ENCODE measurements around the gene NRSN2.

The NRSN2 gene

GRCh38 chr20:373171-373890 lies 26.4 kb downstream of the NRSN2 start:
- H2AFZ ChIP-seq (ENCODE audit: low read length): no peak overlapping the region
- no peaks in the 10 kb centered on the region for H3K9me2 ChIP-seq (replicated peaks; ENCODE audit: low read depth, low read length)
- TF ChIP-seq, protein P1, sequence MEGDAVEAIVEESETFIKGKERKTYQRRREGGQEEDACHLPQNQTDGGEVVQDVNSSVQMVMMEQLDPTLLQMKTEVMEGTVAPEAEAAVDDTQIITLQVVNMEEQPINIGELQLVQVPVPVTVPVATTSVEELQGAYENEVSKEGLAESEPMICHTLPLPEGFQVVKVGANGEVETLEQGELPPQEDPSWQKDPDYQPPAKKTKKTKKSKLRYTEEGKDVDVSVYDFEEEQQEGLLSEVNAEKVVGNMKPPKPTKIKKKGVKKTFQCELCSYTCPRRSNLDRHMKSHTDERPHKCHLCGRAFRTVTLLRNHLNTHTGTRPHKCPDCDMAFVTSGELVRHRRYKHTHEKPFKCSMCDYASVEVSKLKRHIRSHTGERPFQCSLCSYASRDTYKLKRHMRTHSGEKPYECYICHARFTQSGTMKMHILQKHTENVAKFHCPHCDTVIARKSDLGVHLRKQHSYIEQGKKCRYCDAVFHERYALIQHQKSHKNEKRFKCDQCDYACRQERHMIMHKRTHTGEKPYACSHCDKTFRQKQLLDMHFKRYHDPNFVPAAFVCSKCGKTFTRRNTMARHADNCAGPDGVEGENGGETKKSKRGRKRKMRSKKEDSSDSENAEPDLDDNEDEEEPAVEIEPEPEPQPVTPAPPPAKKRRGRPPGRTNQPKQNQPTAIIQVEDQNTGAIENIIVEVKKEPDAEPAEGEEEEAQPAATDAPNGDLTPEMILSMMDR (conservative IDR thresholded peaks at IDR 0.05; ENCODE audit: low read length): no peak
- no peak for TF ChIP-seq EZH2phosphoT487 (IDR thresholded peaks at IDR 0.05; ENCODE audit: borderline replicate concordance)
- no peaks in the 10 kb centered on the region for H4K20me1 ChIP-seq (ENCODE audit: insufficient read depth, low read length, poor library complexity, severe bottlenecking)
- H3K4me3 ChIP-seq (ENCODE audit: low read length, poor library complexity, severe bottlenecking): no peak overlapping the region
- no peak overlapping the region for H3K9ac ChIP-seq (ENCODE audit: low read depth, low read length, poor library complexity, severe bottlenecking)
- no peaks in the 10 kb centered on the region for H3K36me3 ChIP-seq (ENCODE audit: insufficient read depth, low read length)
- H3K27me3 ChIP-seq (ENCODE audit: insufficient read depth, low read length, poor library complexity, severe bottlenecking): no peaks in the 10 kb centered on the region
- no peaks in the 10 kb centered on the region for H3K79me2 ChIP-seq (ENCODE audit: insufficient read depth, low read length)
- H3K9me3 ChIP-seq (ENCODE audit: insufficient read depth, low read depth, low read length): no peaks in the 10 kb centered on the region
- peak overlapping the region; percentile 76 for H3K4me2 ChIP-seq (ENCODE audit: low read depth, low read length, poor library complexity, severe bottlenecking)
- H3F3A ChIP-seq (ENCODE audit: low read depth): no peaks in the 10 kb centered on the region
- H3K4me1 ChIP-seq (ENCODE audit: insufficient read depth, low read length, poor library complexity, severe bottlenecking): peaks cover 30% of the 10 kb centered on the region

DNA sequence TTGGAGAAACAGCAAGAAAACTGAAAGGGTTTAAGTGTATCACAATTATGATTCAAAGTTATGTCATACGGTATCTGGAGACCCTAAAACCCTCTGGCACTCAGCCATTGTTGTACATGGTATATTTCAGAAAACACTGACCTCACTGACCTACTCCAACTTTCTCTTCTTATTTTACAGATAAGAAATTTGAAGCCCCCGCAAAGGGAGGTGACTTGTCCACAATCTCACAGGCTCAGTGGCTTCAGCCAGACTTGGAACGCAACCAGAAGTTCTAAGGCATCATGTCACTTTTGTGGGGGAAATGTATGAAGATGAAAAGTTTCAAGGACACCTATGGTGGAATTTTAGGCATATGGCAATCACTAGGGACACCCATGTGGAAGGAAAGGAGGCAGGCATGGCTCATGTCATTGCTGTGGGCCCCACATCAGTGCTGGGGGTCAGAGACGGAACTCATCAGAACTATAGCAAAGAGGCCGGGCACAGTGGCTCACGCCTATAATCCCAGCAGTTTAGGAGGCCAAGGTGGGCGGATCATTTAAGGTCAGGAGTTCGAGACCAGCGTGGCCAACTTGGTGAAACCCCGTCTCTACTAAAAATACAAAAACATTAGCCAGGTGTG lies 28.5 kb downstream of the NRSN2 start:
- no peaks in the 10 kb centered on the region for H3K27me3 ChIP-seq (ENCODE audit: insufficient read depth, low read length, poor library complexity, severe bottlenecking)
- peaks cover 37% of the 10 kb centered on the region for H3K4me1 ChIP-seq (ENCODE audit: insufficient read depth, low read length, poor library complexity, severe bottlenecking)
- no peaks in the 10 kb centered on the region for H4K20me1 ChIP-seq (ENCODE audit: insufficient read depth, low read length, poor library complexity, severe bottlenecking)
- no peaks in the 10 kb centered on the region for H3K36me3 ChIP-seq (ENCODE audit: insufficient read depth, low read length)
- H3K9me3 ChIP-seq (ENCODE audit: insufficient read depth, low read depth, low read length): no peaks in the 10 kb centered on the region
- H3K9ac ChIP-seq (ENCODE audit: low read depth, low read length, poor library complexity, severe bottlenecking): no peak overlapping the region
- TF ChIP-seq, protein P1 (conservative IDR thresholded peaks at IDR 0.05; ENCODE audit: low read length): no peak
- TF ChIP-seq EZH2phosphoT487 (IDR thresholded peaks at IDR 0.05; ENCODE audit: borderline replicate concordance): no peak
- no peaks in the 10 kb centered on the region for H3K9me2 ChIP-seq (replicated peaks; ENCODE audit: low read depth, low read length)
- H3K79me2 ChIP-seq (ENCODE audit: insufficient read depth, low read length): no peaks in the 10 kb centered on the region
- H3K4me2 ChIP-seq (ENCODE audit: low read depth, low read length, poor library complexity, severe bottlenecking): no peak overlapping the region
- no peak overlapping the region for H2AFZ ChIP-seq (ENCODE audit: low read length)
- H3F3A ChIP-seq (ENCODE audit: low read depth): 0 out of 2 replicates have a peak, but pooled peaks cover 3% of the 10 kb centered on the region
- H3K4me3 ChIP-seq (ENCODE audit: low read length, poor library complexity, severe bottlenecking): no peak overlapping the region

DNA sequence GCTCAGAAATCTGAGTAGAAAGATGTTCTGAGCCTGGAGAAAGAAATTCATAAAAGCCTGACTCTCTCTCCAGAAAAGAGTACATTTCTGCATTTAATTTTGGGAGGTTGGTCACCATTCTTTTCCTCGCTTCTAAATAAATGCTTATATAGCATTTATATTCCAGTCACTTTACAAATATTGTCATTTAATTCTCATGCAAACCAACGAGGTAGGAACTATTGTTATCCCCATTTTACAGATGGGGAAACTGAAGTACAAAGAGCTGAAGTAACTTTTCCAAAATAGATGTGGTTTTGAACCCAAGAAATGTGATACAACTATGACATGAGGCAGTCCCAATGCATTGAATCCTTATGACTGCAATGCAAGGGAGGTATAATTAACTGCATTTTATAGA lies 29.2 kb downstream of the NRSN2 start:
- H2AFZ ChIP-seq (ENCODE audit: low read length): no peak overlapping the region
- TF ChIP-seq, protein P1 (conservative IDR thresholded peaks at IDR 0.05; ENCODE audit: low read length): no peak
- H3K9ac ChIP-seq (ENCODE audit: low read depth, low read length, poor library complexity, severe bottlenecking): no peak overlapping the region
- H3K4me2 ChIP-seq (ENCODE audit: low read depth, low read length, poor library complexity, severe bottlenecking): no peak overlapping the region
- H3K9me2 ChIP-seq (replicated peaks; ENCODE audit: low read depth, low read length): no peaks in the 10 kb centered on the region
- peaks cover 32% of the 10 kb centered on the region for H3K4me1 ChIP-seq (ENCODE audit: insufficient read depth, low read length, poor library complexity, severe bottlenecking)
- H4K20me1 ChIP-seq (ENCODE audit: insufficient read depth, low read length, poor library complexity, severe bottlenecking): no peaks in the 10 kb centered on the region
- no peaks in the 10 kb centered on the region for H3K9me3 ChIP-seq (ENCODE audit: insufficient read depth, low read depth, low read length)
- H3K36me3 ChIP-seq (ENCODE audit: insufficient read depth, low read length): no peaks in the 10 kb centered on the region
- no peak overlapping the region for H3K4me3 ChIP-seq (ENCODE audit: low read length, poor library complexity, severe bottlenecking)
- H3K27me3 ChIP-seq (ENCODE audit: insufficient read depth, low read length, poor library complexity, severe bottlenecking): no peaks in the 10 kb centered on the region
- H3K79me2 ChIP-seq (ENCODE audit: insufficient read depth, low read length): peaks cover under 1% of the 10 kb centered on the region; the same call in 1 of the 2 replicates
- 0 out of 2 replicates have a peak, but pooled peaks cover 3% of the 10 kb centered on the region for H3F3A ChIP-seq (ENCODE audit: low read depth)

Measured in Loucy (cell line).